ENCODE data around the gene FAM124B. TPM values are rescaled to one million over a fixed set of nuclear protein-coding genes. Genes with fewer than 3 reads are reported as not detected.
"Not testable (repeated sequence)": the region's sequence is repeated elsewhere in the genome, so short reads cannot be mapped to it uniquely, and the experiment has no call there.

FAM124B gene
- total and polyA plus RNA-seq, 3 donors from 2014 or later, result 0.37 to 0.80 (median 0.39) TPM

- no peaks in the 10 kb centered on the region for H3K9me3 ChIP-seq
- H3K4me1 ChIP-seq, result no peaks in the 10 kb centered on the region
- intact Hi-C loops (cut with DNase I; ENCODE audit: low total_unique reads), result no loop called here
- H3K27me3 ChIP-seq, result no peaks in the 10 kb centered on the region
- TF ChIP-seq POLR2A (IDR thresholded peaks at IDR 0.05) (no peak), CTCF (IDR thresholded peaks at IDR 0.05) (no peak)
- no peaks in the 10 kb centered on the region for H3K36me3 ChIP-seq (ENCODE audit: low read depth, missing control alignments)
- no peak overlapping the region for H3K4me3 ChIP-seq
- 89 to 93% methylated on average over 2 of the region's 2 CpGs for WGBS, 2 donors
- H3K27ac ChIP-seq, result no peak overlapping the region
- DNase-seq, result no peak
Measured at GRCh38 chr2:224386876-224387275, 15.0 kb downstream of the FAM124B start.

DNA sequence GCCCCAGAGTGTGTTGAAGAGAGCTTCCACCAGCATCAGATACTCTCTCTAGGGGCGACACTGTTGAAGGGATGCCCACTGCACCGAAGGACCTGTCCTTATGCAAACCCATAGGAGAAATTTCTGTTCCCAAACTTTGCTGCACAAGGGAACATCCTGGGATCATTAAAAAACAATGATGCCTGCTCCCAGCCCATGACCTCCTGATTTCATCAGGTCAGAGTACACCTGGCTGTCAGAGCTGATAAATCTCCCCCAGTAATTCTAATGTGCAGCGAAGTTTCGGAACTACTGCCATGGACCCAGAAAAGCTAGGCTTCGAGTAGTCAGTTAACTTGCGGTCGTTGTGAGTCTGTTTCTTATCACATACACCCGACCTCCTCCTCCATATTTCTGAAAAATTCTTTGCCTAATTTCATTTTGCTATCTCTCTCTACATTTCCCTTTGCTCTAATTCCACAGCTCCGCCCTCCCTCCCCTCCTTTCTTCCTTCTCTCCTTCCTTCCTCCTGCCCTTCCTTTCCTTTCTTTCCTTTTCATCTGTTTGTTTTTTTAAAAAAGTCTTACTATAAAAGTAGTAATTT is 18.8 kb downstream of the FAM124B start:
- 85 to 86% methylated on average over 9 of the region's 9 CpGs for WGBS, 2 donors
- intact Hi-C loops (cut with DNase I; ENCODE audit: low total_unique reads), result no loop called here

GRCh38 chr2:224382280-224382647 is 19.6 kb downstream of the FAM124B start:
- H3K27me3 ChIP-seq; H3K4me1 ChIP-seq; H3K4me3 ChIP-seq; DNase-seq; intact Hi-C loops (cut with DNase I; ENCODE audit: low total_unique reads); H3K36me3 ChIP-seq (ENCODE audit: low read depth, missing control alignments); H3K9me3 ChIP-seq; H3K27ac ChIP-seq: not testable (repeated sequence)
- 91 to 92% methylated on average over 2 of the region's 2 CpGs for WGBS, 2 donors

More for the DNA sequence above, 18.8 kb downstream of the FAM124B start:
- no peaks in the 10 kb centered on the region for H3K9me3 ChIP-seq
- DNase-seq, result no peak
- TF ChIP-seq POLR2A (IDR thresholded peaks at IDR 0.05), result no peak
- no peak for TF ChIP-seq CTCF (IDR thresholded peaks at IDR 0.05)
- no peaks in the 10 kb centered on the region for H3K27me3 ChIP-seq
- H3K27ac ChIP-seq, result no peak overlapping the region
- no peak overlapping the region for H3K4me3 ChIP-seq
- H3K36me3 ChIP-seq (ENCODE audit: low read depth, missing control alignments), result no peaks in the 10 kb centered on the region
- no peaks in the 10 kb centered on the region for H3K4me1 ChIP-seq

GRCh38 chr2:224381521-224382279 is 20.2 kb downstream of the FAM124B start:
- 56 to 62% methylated on average over 6 of the region's 6 CpGs for WGBS, 2 donors

GRCh38 chr2:224379986-224380385 is 21.9 kb downstream of the FAM124B start:
- H3K4me3 ChIP-seq, result no peak overlapping the region
- intact Hi-C loops (cut with DNase I; ENCODE audit: low total_unique reads), result no loop called here
- no peaks in the 10 kb centered on the region for H3K27me3 ChIP-seq
- TF ChIP-seq POLR2A (IDR thresholded peaks at IDR 0.05) (no peak), CTCF (IDR thresholded peaks at IDR 0.05) (no peak)
- WGBS, 2 donors, result 86 to 88% methylated on average over 1 of the region's 1 CpG
- DNase-seq, result no peak
- no peaks in the 10 kb centered on the region for H3K9me3 ChIP-seq
- no peaks in the 10 kb centered on the region for H3K36me3 ChIP-seq (ENCODE audit: low read depth, missing control alignments)
- H3K4me1 ChIP-seq, result no peaks in the 10 kb centered on the region
- H3K27ac ChIP-seq, result no peak overlapping the region

More at GRCh38 chr2:224381521-224382279, 20.2 kb downstream of the FAM124B start:
- DNase-seq, result no peak
- Histone ChIP-seq H3K9me3 (no peaks in the 10 kb centered on the region), H3K36me3 (ENCODE audit: low read depth, missing control alignments) (no peaks in the 10 kb centered on the region), H3K27ac (no peak overlapping the region), H3K4me3 (no peak overlapping the region), H3K27me3 (no peaks in the 10 kb centered on the region), H3K4me1 (no peaks in the 10 kb centered on the region)
- intact Hi-C loops (cut with DNase I; ENCODE audit: low total_unique reads), result no loop called here
- no peak for TF ChIP-seq POLR2A (IDR thresholded peaks at IDR 0.05)

All from testis (tissue), 3 donors.